Stimulated activated CD8-positive, alpha-beta memory T cell treated with anti-CD3 and anti-CD28 coated beads, Interleukin-2, amount 100 ng/mL, for 1 hour (primary cell): ENCODE measurements around the gene GNPAT.

Experiments
- DNase-seq, 2 donors: peaks; one replicate each; pipeline ENCODE4 v3.0.0-alpha.2; 2020; ENCODE audit warnings: low read depth in 2 of 2

GNPAT gene

GRCh38 chr1:231242516-231243198 is 1.6 kb downstream of the GNPAT start:
- no peak for DNase-seq

- no peak for DNase-seq
These were observed 7.8 kb downstream of the GNPAT start for GRCh38 chr1:231248778-231249177.

GRCh38 chr1:231252336-231252735 is 11.3 kb downstream of the GNPAT start:
- no peak for DNase-seq

- no peak for DNase-seq
These were observed 19.3 kb downstream of the GNPAT start for GRCh38 chr1:231260351-231260750.

GRCh38 chr1:231264642-231265041 is 23.6 kb downstream of the GNPAT start:
- no peak for DNase-seq

GRCh38 chr1:231265379-231265778 is 24.4 kb downstream of the GNPAT start:
- DNase-seq, result no peak

- no peak for DNase-seq
These were observed 25.9 kb downstream of the GNPAT start for GRCh38 chr1:231266811-231267322.

GRCh38 chr1:231272173-231272572 is 31.2 kb downstream of the GNPAT start:
- no peak for DNase-seq

- no peak for DNase-seq
These were observed 31.9 kb downstream of the GNPAT start for GRCh38 chr1:231272880-231273279.

- no peak for DNase-seq
These were observed 33.3 kb downstream of the GNPAT start for GRCh38 chr1:231274119-231274825.

GRCh38 chr1:231278100-231278790 is 37.2 kb downstream of the GNPAT start:
- no peak for DNase-seq

- no peak for DNase-seq
These were observed 38.1 kb downstream of the GNPAT start for GRCh38 chr1:231279081-231279480.

GRCh38 chr1:231279683-231280082 is 38.7 kb downstream of the GNPAT start:
- no peak for DNase-seq

- no peak for DNase-seq
These were observed 43.4 kb downstream of the GNPAT start for GRCh38 chr1:231284441-231284840.

- DNase-seq, result no peak
These were observed 45.6 kb downstream of the GNPAT start for GRCh38 chr1:231286603-231287002.

GRCh38 chr1:231295938-231296337 is 54.9 kb downstream of the GNPAT start:
- DNase-seq, result no peak

- DNase-seq, result no peak
These were observed 61.0 kb downstream of the GNPAT start for GRCh38 chr1:231301990-231302389.

GRCh38 chr1:231310391-231310934 is 69.5 kb downstream of the GNPAT start:
- DNase-seq, result no peak

GRCh38 chr1:231311720-231312431 is 70.9 kb downstream of the GNPAT start:
- DNase-seq, result no peak

- DNase-seq, result no peak
These were observed 71.4 kb downstream of the GNPAT start for GRCh38 chr1:231312432-231312788.

- no peak for DNase-seq
These were observed 72.6 kb downstream of the GNPAT start for GRCh38 chr1:231313661-231314060.

GRCh38 chr1:231315887-231316286 is 74.9 kb downstream of the GNPAT start:
- DNase-seq, result no peak
